B cell (primary cell): Measurements from ENCODE around the gene ZNF625. TPM values are rescaled to one million over a fixed set of nuclear protein-coding genes. Genes with fewer than 3 reads are reported as not detected.
A peak's percentile ranks its signal among the peaks of the same experiment; 100 is the strongest.

ENCODE experiments used
- ATAC-seq: fragments of 200-7000 bp; cut with Tn5 transposase; one replicate; pipeline ENCODE4 v1.10.0; 2021; ENCODE audit warnings: low read depth, mild to moderate bottlenecking, moderate number of reproducible peaks, moderate library complexity
- CTCF ChIA-PET: fragments of 350-600 bp; sonication (Branson Sonifier 250); formaldehyde crosslinking; loops from one replicate; lab custom pipeline; 2021; ENCODE audit warnings: antibody characterized with exemption, inconsistent platforms; lab: Charles Lee
- POLR2A ChIA-PET: fragments of 350-600 bp; sonication (Branson Sonifier 250); formaldehyde crosslinking; loops from one replicate; lab custom pipeline; 2021; ENCODE audit warnings: antibody characterized with exemption; lab: Charles Lee
- DNase-seq: peaks from one replicate; pipeline ENCODE4 v3.0.0; 2013
- H2AFZ ChIP-seq: 2 replicates; pipeline ENCODE4 v1.6.1; 2012; ENCODE audit warnings: mild to moderate bottlenecking, low read depth, low read length; ENCODE audit not compliant: insufficient read depth, poor library complexity, severe bottlenecking
- H3K27ac ChIP-seq, 2 donors: 1 replicate in 1 of 2; 2 replicates in 1 of 2; pipeline ENCODE4 v1.5.1; 2012 to 2013; ENCODE audit warnings: low read length in 2 of 2, mild to moderate bottlenecking in 2 of 2, moderate library complexity in 1 of 2
- H3K27me3 ChIP-seq, 4 experiments: fragments of 200-600 bp in 1 of 4; sonication (generic) in 1 of 4; replicated peaks in 1 of 4; 1 replicate in 2 of 4; 2 replicates in 2 of 4; pipeline versions ENCODE4 v1.6.1 to v1.7.0; 2013 to 2016; ENCODE audit warnings: low read length in 3 of 4, mild to moderate bottlenecking in 2 of 4, mixed read lengths in 1 of 4, moderate library complexity in 1 of 4; ENCODE audit not compliant: insufficient read depth in 4 of 4, control insufficient read depth in 3 of 4; ENCODE audit errors: control extremely low read depth in 1 of 4
- H3K36me3 ChIP-seq, 2 experiments: replicated peaks in 1 of 2; 1 replicate in 1 of 2; 2 replicates in 1 of 2; pipeline versions ENCODE4 v1.6.1 to v1.7.1; 2013; ENCODE audit warnings: low read length in 1 of 2; ENCODE audit not compliant: insufficient read depth in 2 of 2, control insufficient read depth in 1 of 2; ENCODE audit errors: control extremely low read depth in 1 of 2, extremely low read depth in 1 of 2
- H3K4me1 ChIP-seq, 2 donors: fragments of 200-600 bp in 1 of 2; sonication (generic) in 1 of 2; 1 replicate in 1 of 2; 2 replicates in 1 of 2; pipeline versions ENCODE4 v1.5.1 to v1.6.1; 2013 to 2017; ENCODE audit warnings: low read length in 2 of 2; ENCODE audit not compliant: control insufficient read depth in 2 of 2, insufficient read depth in 2 of 2
- H3K4me2 ChIP-seq: replicated peaks from 2 replicates; pipeline ENCODE3; 2012; ENCODE audit warnings: mild to moderate bottlenecking, low read depth, low read length; ENCODE audit not compliant: poor library complexity, severe bottlenecking
- H3K4me3 ChIP-seq, 5 experiments: fragments of 200-600 bp in 1 of 5; sonication (generic) in 1 of 5; 1 replicate in 3 of 5; 2 replicates in 2 of 5; pipeline versions ENCODE4 v1.5.1 to v1.7.0; 2011 to 2016; ENCODE audit warnings: low read length in 4 of 5, mild to moderate bottlenecking in 4 of 5, low read depth in 2 of 5, control low read depth in 1 of 5, moderate library complexity in 1 of 5; ENCODE audit not compliant: insufficient read depth in 1 of 5; ENCODE audit errors: control extremely low read depth in 1 of 5, extremely low read depth in 1 of 5
- H3K79me2 ChIP-seq: fragments of 200-600 bp; sonication (generic); one replicate; pipeline ENCODE4 v1.6.0; 2016; ENCODE audit warnings: low read length; ENCODE audit not compliant: control insufficient read depth, insufficient read depth
- H3K9ac ChIP-seq: fragments of 200-600 bp; sonication (generic); 2 replicates; pipeline ENCODE4 v1.6.1; 2017; ENCODE audit warnings: mild to moderate bottlenecking, low read length, moderate library complexity
- H3K9me3 ChIP-seq, 3 donors: one replicate each; pipeline versions ENCODE4 v1.6.1 to v1.7.1; 2013; ENCODE audit warnings: low read length in 2 of 3; ENCODE audit not compliant: control insufficient read depth in 2 of 3, insufficient read depth in 1 of 3; ENCODE audit errors: control extremely low read depth in 1 of 3
- H4K20me1 ChIP-seq: 2 replicates; pipeline ENCODE4 v1.6.0; 2012; ENCODE audit warnings: mild to moderate bottlenecking, low read length; ENCODE audit not compliant: insufficient read depth, control insufficient read depth, poor library complexity, severe bottlenecking
- H3K27ac Mint-ChIP-seq: one replicate; pipeline ENCODE4 v1.8.0; 2021; ENCODE audit warnings: mixed read lengths
- H3K27me3 Mint-ChIP-seq: one replicate; pipeline ENCODE4 v1.8.0; 2021; ENCODE audit warnings: mixed read lengths
- H3K4me1 Mint-ChIP-seq: one replicate; pipeline ENCODE4 v1.8.0; 2021; ENCODE audit warnings: mixed read lengths
- H3K4me3 Mint-ChIP-seq: one replicate; pipeline ENCODE4 v1.8.0; 2021; ENCODE audit warnings: mixed read lengths
- H3K9me3 Mint-ChIP-seq: one replicate; pipeline ENCODE4 v1.8.0; 2022; ENCODE audit warnings: mixed read lengths; ENCODE audit not compliant: insufficient read depth
- CTCF ChIP-seq: fragments of 200-600 bp; IDR thresholded peaks from one replicate; pipeline ENCODE4 v1.8.0; 2022; ENCODE audit warnings: antibody characterized with exemption, mild to moderate bottlenecking
- EZH2 ChIP-seq: IDR thresholded peaks from 2 replicates; pipeline ENCODE4 v1.6.1; 2012; ENCODE audit warnings: borderline replicate concordance, low read depth, mild to moderate bottlenecking, moderate library complexity, low read length; ENCODE audit not compliant: insufficient read depth, poor library complexity, severe bottlenecking
- WGBS: methylation state at CpG from one replicate; pipeline ENCODE4 v1.1.5; 2013; ENCODE audit warnings: missing lambda C conversion rate; ENCODE audit not compliant: insufficient coverage; 5-methylcytosine and 5-hydroxymethylcytosine counted together
- intact Hi-C: fragments of 100-400 bp; cut with micrococcal nuclease; formaldehyde crosslinking; loops from one replicate; pipeline ENCODE4 v1.10.0; 2022
- polyA plus RNA-seq: library from polyadenylated mRNA; depleted of rRNA; stranded (reverse); fragments of >200 nt; gene quantifications from 2 replicates; pipeline ENCODE4 v1.2.3, GENCODE V29; 2012
- total RNA-seq, 2 donors: library from RNA; stranded (reverse); fragments of 120-200 nt in 1 of 2; gene quantifications; 1 replicate in 1 of 2; 2 replicates in 1 of 2; pipeline versions ENCODE4 v1.2.3 to v1.2.4, GENCODE V29; 2013 to 2022

ZNF625 gene
- total and polyA plus RNA-seq, 2 donors (not counting 1 experiment from before 2014, with no cell fraction given), result 0.60 to 9.8 TPM

GRCh38 chr19:12141405-12141736, 15.2 kb downstream of the ZNF625 start:
- Mint-ChIP-seq H3K4me3 (peak overlapping the region; percentile 84), H3K27ac (no peak overlapping the region), H3K27me3 (no peaks in the 10 kb centered on the region), H3K4me1 (peaks cover 34% of the 10 kb centered on the region), H3K9me3 (peaks cover 5% of the 10 kb centered on the region)
- no peak overlapping the region for H3K27ac ChIP-seq
- H3K27me3 ChIP-seq, result no peaks in the 10 kb centered on the region
- H3K79me2 ChIP-seq, result peaks cover 18% of the 10 kb centered on the region
- ATAC-seq (no peak), DNase-seq (no peak)
- no peak overlapping the region for H3K4me3 ChIP-seq
- H3K9me3 ChIP-seq, result peaks cover 0 to 2% (median 1%) of the 10 kb centered on the region in 3 donors
- ChIA-PET POLR2A (interaction anchor here (0.6 to 1.8 kb wide), 4 partner anchors 14 to 217 kb away, joined by 3 to 15 read pairs (median 4); partner anchors contain the start of genes ZNF136 and ZNF700), CTCF (interaction anchor here (0.6 to 3.5 kb wide), 24 partner anchors 10 to 441 kb away, joined by 3 to 85 read pairs (median 6); partner anchors contain the start of genes ZNF136, ZNF439, ZNF440 and ZNF441)
- H4K20me1 ChIP-seq, result no peaks in the 10 kb centered on the region
- 73% methylated on average over 7 of the region's 10 CpGs for WGBS
- TF ChIP-seq CTCF (peak; percentile 64), EZH2 (no peak)
- peaks cover 0 to 16% of the 10 kb centered on the region in 2 experiments for H3K36me3 ChIP-seq
- H3K9ac ChIP-seq, result no peak overlapping the region
- intact Hi-C loops, result loop anchor here (1.0 to 5.0 kb wide), 7 partner anchors 21 to 441 kb away; partner anchors contain the start of genes ZNF136 and ZNF440
- peak overlapping the region; percentile 91 for H2AFZ ChIP-seq
- H3K4me2 ChIP-seq, result peak overlapping the region; percentile 83
- H3K4me1 ChIP-seq, result peaks cover 15 to 23% of the 10 kb centered on the region in 2 donors
